IMR-90 (cell line): ENCODE results near the gene ZNF37A.
"Not testable (repeated sequence)": the region's sequence is repeated elsewhere in the genome, so short reads cannot be mapped to it uniquely, and the experiment has no call there.

Source experiments
- CEBPB ChIP-seq: IDR thresholded peaks from 2 replicates; pipeline ENCODE4 v1.6.1; 2012; ENCODE audit warnings: low read depth, low read length, improper control_type of control experiment
- CHD1 ChIP-seq: IDR thresholded peaks from 2 replicates; pipeline ENCODE4 v1.6.1; 2012; ENCODE audit warnings: low read depth, low read length, improper control_type of control experiment
- CTCF ChIP-seq: conservative IDR thresholded peaks from 2 replicates; pipeline ENCODE4 v1.5.1; 2012; ENCODE audit warnings: mild to moderate bottlenecking, low read depth, low read length, improper control_type of control experiment
- MXI1 ChIP-seq: IDR thresholded peaks from 2 replicates; pipeline ENCODE4 v1.6.1; 2012; ENCODE audit warnings: low read depth, mild to moderate bottlenecking, low read length, moderate library complexity, borderline replicate concordance
- POLR2A ChIP-seq: IDR thresholded peaks from 2 replicates; pipeline ENCODE4 v1.6.1; 2012; ENCODE audit warnings: mild to moderate bottlenecking, low read depth, low read length
- RFX5 ChIP-seq: IDR thresholded peaks from 2 replicates; pipeline ENCODE4 v1.8.0; 2012; ENCODE audit warnings: low read depth, mild to moderate bottlenecking, low read length, moderate library complexity
- SMC3 ChIP-seq: fragments of 150-350 bp; IDR thresholded peaks from 2 replicates; pipeline ENCODE4 v1.6.1; 2016; ENCODE audit warnings: low read depth, mild to moderate bottlenecking, antibody characterized with exemption, low read length, moderate library complexity

- TF ChIP-seq POLR2A, CTCF, RFX5, MXI1, CHD1, CEBPB, SMC3: not testable (repeated sequence)
These were observed 819 bp upstream of the ZNF37A start for GRCh38 chr10:38093318-38093717.
